Mammary epithelial cell (primary cell): ENCODE results near the gene ROR1.

Source experiments
- EZH2 ChIP-seq: IDR thresholded peaks from 2 replicates; pipeline ENCODE4 v1.6.1; 2012; ENCODE audit warnings: low read length, inconsistent platforms, borderline replicate concordance
- TF ChIP-seq, protein P1 (sequence below), 2 donors: IDR thresholded peaks in 1 of 2; conservative IDR thresholded peaks in 1 of 2; 2 replicates each; pipeline ENCODE4 v1.5.1; 2011 to 2012; ENCODE audit warnings: inconsistent platforms in 2 of 2, low read length in 2 of 2, mild to moderate bottlenecking in 2 of 2, control low read depth in 1 of 2, low read depth in 1 of 2; ENCODE audit not compliant: insufficient read depth in 1 of 2; ENCODE audit errors: extremely low read depth in 1 of 2

DNA sequence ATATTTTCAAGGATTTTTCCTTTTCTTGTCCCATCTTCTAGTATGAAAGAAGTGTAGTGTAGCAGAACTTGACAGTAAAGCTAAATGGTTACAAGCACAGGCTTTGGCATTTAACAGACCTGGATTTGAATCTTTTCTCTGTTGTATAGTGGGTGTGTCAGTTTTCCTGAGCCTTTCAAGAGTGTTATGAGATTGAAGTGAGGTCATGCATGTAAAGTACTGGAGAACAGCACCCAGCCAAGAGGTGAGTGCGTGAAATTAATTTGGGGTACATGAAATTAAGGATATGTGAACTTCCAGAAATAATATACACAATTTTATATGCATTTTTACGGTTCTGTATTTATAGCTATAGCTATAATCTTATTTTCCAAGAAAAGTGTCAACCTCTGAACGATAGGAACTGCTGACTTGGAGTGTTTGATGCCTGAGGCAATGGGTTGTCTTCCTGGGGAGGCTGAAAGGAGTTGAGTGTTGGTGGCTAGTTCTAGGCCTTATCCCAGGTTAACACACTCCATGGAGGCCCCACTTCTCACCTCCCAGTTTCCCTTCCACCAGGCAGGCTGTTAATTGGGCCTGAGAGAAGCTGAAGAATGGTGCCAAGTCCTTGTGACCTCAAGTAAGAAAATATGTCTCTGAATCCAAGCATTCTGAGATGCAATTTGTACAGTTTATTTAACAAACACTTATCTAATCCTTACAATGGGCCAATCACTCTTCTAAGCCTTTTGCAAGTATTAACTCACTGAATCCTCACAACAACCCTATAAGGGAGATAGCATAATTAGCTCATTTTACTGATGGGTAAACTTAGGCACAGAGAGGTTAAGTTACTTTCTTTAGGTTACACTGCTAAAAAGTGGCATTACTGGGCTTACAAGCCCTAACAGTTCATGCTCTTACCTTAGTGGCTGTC, 4.4 kb downstream of the ROR1 start:
- TF ChIP-seq, protein P1, sequence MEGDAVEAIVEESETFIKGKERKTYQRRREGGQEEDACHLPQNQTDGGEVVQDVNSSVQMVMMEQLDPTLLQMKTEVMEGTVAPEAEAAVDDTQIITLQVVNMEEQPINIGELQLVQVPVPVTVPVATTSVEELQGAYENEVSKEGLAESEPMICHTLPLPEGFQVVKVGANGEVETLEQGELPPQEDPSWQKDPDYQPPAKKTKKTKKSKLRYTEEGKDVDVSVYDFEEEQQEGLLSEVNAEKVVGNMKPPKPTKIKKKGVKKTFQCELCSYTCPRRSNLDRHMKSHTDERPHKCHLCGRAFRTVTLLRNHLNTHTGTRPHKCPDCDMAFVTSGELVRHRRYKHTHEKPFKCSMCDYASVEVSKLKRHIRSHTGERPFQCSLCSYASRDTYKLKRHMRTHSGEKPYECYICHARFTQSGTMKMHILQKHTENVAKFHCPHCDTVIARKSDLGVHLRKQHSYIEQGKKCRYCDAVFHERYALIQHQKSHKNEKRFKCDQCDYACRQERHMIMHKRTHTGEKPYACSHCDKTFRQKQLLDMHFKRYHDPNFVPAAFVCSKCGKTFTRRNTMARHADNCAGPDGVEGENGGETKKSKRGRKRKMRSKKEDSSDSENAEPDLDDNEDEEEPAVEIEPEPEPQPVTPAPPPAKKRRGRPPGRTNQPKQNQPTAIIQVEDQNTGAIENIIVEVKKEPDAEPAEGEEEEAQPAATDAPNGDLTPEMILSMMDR (conservative IDR thresholded peaks at IDR 0.05 in 1 of 2, IDR thresholded peaks at IDR 0.05 in 1 of 2; ENCODE audit: extremely low read depth in 1 of 2, insufficient read depth in 1 of 2, low read depth in 1 of 2, low read length in 2 of 2): no peak
- no peak for TF ChIP-seq EZH2
